ENCODE data around the gene MGAT5.

DNA sequence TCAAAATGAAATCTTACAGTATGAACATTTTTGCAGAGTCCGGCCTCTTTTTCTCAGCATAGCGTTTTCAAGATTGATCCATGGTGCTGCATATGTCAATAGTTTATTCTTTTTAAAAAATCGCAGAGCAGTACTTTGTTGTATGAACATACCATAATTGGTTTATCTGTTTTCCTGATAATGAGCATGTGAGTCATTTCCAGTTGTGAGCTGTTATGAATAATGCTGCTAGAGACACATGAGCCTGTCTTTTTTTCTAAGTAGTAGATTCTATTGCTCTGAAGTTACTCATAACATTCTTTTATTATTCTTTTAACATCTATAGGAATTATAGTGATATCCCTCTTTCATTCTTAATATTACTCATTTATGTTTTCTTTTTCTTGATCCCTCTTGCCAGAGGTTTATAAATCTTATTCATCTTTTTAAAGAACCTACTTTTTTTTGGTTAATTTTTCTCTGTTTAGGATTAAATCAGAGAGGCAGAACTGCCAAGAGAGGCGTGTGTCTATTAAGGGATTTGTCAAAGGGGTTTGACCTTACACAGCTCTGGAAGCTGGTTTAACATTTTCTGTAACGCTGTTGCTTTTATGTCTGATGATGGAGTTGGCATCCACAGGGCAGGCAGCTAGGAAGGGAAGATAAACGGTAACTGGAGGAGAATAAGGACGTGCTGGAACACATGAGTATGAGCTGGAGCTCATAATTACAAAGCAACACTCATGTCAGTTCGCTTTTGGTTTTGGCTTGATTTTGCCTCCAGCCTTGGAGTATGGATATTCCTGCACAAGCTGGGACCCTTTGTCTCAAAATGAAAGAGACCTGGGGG, 47.4 kb downstream of the MGAT5 start:
- TF ChIP-seq CTCF (IDR thresholded peaks at IDR 0.05) (no peak), EP300 (IDR thresholded peaks at IDR 0.05) (no peak), POLR2AphosphoS5 (IDR thresholded peaks at IDR 0.05) (peak; percentile 10), POLR2A (IDR thresholded peaks at IDR 0.05) (no peak)
